ENCODE data around the gene GCHFR. TPM values are rescaled to one million over a fixed set of nuclear protein-coding genes. Genes with fewer than 3 reads are reported as not detected.

The GCHFR gene
- total RNA-seq, 4 donors from 2014 or later: 81.7 to 286 (median 136) TPM

- H3K9me3 ChIP-seq: no peaks in the 10 kb centered on the region
- peaks cover 0 to 34% (median 0%) of the 10 kb centered on the region in 3 donors for H3K36me3 ChIP-seq
- TF ChIP-seq CTCF (IDR thresholded peaks at IDR 0.05): no peak
- TF ChIP-seq POLR2A (IDR thresholded peaks at IDR 0.05): no peak
- no peak for DNase-seq
- H3K27ac ChIP-seq: no peak overlapping the region
- no peaks in the 10 kb centered on the region for H3K4me1 ChIP-seq
- no peak overlapping the region for H3K4me3 ChIP-seq
- no peaks in the 10 kb centered on the region for H3K27me3 ChIP-seq
These were observed 51.3 kb downstream of the GCHFR start for GRCh38 chr15:40815042-40815698.

Small RNA genes lying within 50 kb of the gene (small RNA-seq; reads per million reads assigned to genes)
- 0 reads per million in 2 donors for gene SUMO2P15

Other genes with a start within 250 kb of the GCHFR start
- 10 to 100 TPM; 31.2 to 41.3 (median 32.2) TPM for gene CCDC32, start 199.0 kb upstream of the GCHFR start, total RNA-seq
- 10 to 100 TPM in 1 of 4 donors, 1 to 10 TPM in 3; 4.7 to 21.5 (median 6.8) TPM for gene RPUSD2, start 194.8 kb upstream of the GCHFR start, total RNA-seq
- 10 to 100 TPM in 2 of 4 donors, 1 to 10 TPM in 2; 6.6 to 26.6 (median 12.8) TPM for gene KNL1, start 169.8 kb upstream of the GCHFR start, total RNA-seq
- gene RAD51, start 68.9 kb upstream of the GCHFR start, total RNA-seq: 1 to 10 TPM in 3 of 4 donors, not detected in 1; 1.1 to 7.4 (median 1.2) TPM
- 10 to 100 TPM; 69.2 to 94.7 (median 74.0) TPM for gene RMDN3, start 8.8 kb upstream of the GCHFR start, total RNA-seq
- 1 to 10 TPM in 2 of 4 donors, not detected in 2; 1.1 to 1.3 TPM for gene C15orf62, start 5.9 kb downstream of the GCHFR start, total RNA-seq
- 100 to 1,000 TPM in 1 of 4 donors, 10 to 100 TPM in 3; 56.9 to 110 (median 79.9) TPM for gene ZFYVE19, start 43.0 kb downstream of the GCHFR start, total RNA-seq
- gene DNAJC17, start 43.4 kb downstream of the GCHFR start, total RNA-seq: 10 to 100 TPM; 26.9 to 37.1 (median 32.9) TPM
- 100 to 1,000 TPM in 2 of 4 donors, 10 to 100 TPM in 2; 42.9 to 217 (median 148) TPM for gene PPP1R14D, start 64.6 kb downstream of the GCHFR start, total RNA-seq
- gene SPINT1, start 80.0 kb downstream of the GCHFR start, total RNA-seq: 100 to 1,000 TPM; 103 to 991 (median 784) TPM
- 1 to 10 TPM in 1 of 4 donors, under 1 TPM in 2, not detected in 1; 0.67 to 1.6 (median 0.88) TPM for gene RHOV, start 110.2 kb downstream of the GCHFR start, total RNA-seq
- 10 to 100 TPM; 15.7 to 26.8 (median 23.8) TPM for gene VPS18, start 130.4 kb downstream of the GCHFR start, total RNA-seq
- gene DLL4, start 165.3 kb downstream of the GCHFR start, total RNA-seq: 10 to 100 TPM in 3 of 4 donors, 1 to 10 TPM in 1; 7.8 to 15.3 (median 12.3) TPM
- 1 to 10 TPM in 1 of 4 donors, not detected in 3; 2.4 TPM for gene CHAC1, start 189.4 kb downstream of the GCHFR start, total RNA-seq

Measured in Peyer's patch (tissue), 4 donors.